Glutamatergic neuron (in vitro differentiated cells): Measurements from ENCODE around the gene HHATL. TPM values are rescaled to one million over a fixed set of nuclear protein-coding genes. Genes with fewer than 3 reads are reported as not detected.

Source experiments
- DNase-seq: peaks from one replicate; pipeline ENCODE4 v3.0.0; 2022
- H3K27ac Mint-ChIP-seq: one replicate; pipeline ENCODE4 v1.8.0; 2020; ENCODE audit warnings: mild to moderate bottlenecking, mixed read lengths, inconsistent platforms; ENCODE audit not compliant: unreplicated experiment
- H3K27me3 Mint-ChIP-seq: one replicate; pipeline ENCODE4 v1.8.0; 2020; ENCODE audit warnings: mild to moderate bottlenecking, moderate library complexity, mixed read lengths, inconsistent platforms; ENCODE audit not compliant: unreplicated experiment
- H3K36me3 Mint-ChIP-seq: one replicate; pipeline ENCODE4 v1.8.0; 2020; ENCODE audit warnings: mild to moderate bottlenecking, mixed read lengths, inconsistent platforms; ENCODE audit not compliant: unreplicated experiment
- H3K4me1 Mint-ChIP-seq: one replicate; pipeline ENCODE4 v1.8.0; 2020; ENCODE audit warnings: mild to moderate bottlenecking, low read depth, mixed read lengths, inconsistent platforms; ENCODE audit not compliant: unreplicated experiment
- H3K4me3 Mint-ChIP-seq: one replicate; pipeline ENCODE4 v1.8.0; 2020; ENCODE audit warnings: mild to moderate bottlenecking, mixed read lengths, inconsistent platforms; ENCODE audit not compliant: unreplicated experiment
- H3K9me3 Mint-ChIP-seq: one replicate; pipeline ENCODE4 v1.8.0; 2020; ENCODE audit warnings: mild to moderate bottlenecking, moderate library complexity, mixed read lengths, inconsistent platforms; ENCODE audit not compliant: unreplicated experiment
- total RNA-seq: library from RNA; stranded (reverse); fragmentation: NEBNext Ultra II Directional; extraction: Animal tissue kit (Norgen Biotek cat#: 25700); gene quantifications from one replicate; pipeline ENCODE4 v1.2.1, GENCODE V29; 2021; ENCODE audit not compliant: unreplicated experiment
- TF ChIP-seq, protein P1 (sequence below): fragments of 200-600 bp; sonication (generic); IDR thresholded peaks from one replicate; pipeline ENCODE4 v1.5.0; 2021; ENCODE audit not compliant: partially characterized antibody, unreplicated experiment

HHATL gene
- total RNA-seq, 1 donor from 2014 or later, result 7.6 TPM

DNA sequence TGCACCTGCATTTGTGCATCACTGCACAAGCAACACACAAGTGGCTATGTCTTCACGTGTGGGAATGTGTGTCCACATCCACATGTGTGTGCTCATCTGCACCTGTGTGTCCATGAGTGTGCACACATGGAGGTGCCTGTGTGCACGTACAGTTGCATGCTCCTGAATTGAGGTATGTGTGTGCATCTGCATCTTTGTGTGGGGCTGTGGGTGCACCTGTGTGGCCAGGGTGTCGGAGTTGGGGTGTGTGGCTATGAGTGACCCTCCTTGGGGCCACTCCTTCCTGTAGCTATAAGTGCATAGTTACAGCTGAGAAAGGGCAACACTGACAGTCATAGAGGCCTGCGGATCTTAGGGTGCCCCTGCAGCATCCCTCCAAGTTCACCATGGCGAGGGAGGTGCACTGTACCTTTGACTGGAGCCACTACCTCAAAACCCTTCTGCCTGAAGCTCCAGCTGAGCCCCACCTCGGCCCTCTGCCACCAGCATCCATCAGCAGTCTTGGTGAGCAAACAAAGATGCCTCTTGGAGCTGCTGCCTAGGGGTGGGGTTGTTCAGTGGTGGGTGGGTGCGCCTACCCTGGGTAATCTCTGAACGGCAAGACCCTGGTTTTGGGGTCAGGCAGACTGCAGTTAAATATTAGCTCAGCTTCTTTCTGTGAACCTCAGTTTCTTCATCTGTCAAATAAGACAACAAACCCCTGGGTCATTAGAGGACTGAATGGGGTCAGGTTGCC lies 5.2 kb upstream of the HHATL start:
- Mint-ChIP-seq H3K36me3 (no peaks in the 10 kb centered on the region), H3K4me1 (peaks cover 10% of the 10 kb centered on the region), H3K4me3 (no peak overlapping the region), H3K27me3 (peaks cover 5% of the 10 kb centered on the region), H3K9me3 (peaks cover 12% of the 10 kb centered on the region), H3K27ac (no peak overlapping the region)
- TF ChIP-seq, protein P1, sequence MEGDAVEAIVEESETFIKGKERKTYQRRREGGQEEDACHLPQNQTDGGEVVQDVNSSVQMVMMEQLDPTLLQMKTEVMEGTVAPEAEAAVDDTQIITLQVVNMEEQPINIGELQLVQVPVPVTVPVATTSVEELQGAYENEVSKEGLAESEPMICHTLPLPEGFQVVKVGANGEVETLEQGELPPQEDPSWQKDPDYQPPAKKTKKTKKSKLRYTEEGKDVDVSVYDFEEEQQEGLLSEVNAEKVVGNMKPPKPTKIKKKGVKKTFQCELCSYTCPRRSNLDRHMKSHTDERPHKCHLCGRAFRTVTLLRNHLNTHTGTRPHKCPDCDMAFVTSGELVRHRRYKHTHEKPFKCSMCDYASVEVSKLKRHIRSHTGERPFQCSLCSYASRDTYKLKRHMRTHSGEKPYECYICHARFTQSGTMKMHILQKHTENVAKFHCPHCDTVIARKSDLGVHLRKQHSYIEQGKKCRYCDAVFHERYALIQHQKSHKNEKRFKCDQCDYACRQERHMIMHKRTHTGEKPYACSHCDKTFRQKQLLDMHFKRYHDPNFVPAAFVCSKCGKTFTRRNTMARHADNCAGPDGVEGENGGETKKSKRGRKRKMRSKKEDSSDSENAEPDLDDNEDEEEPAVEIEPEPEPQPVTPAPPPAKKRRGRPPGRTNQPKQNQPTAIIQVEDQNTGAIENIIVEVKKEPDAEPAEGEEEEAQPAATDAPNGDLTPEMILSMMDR, result no peak
- DNase-seq, result no peak

DNA sequence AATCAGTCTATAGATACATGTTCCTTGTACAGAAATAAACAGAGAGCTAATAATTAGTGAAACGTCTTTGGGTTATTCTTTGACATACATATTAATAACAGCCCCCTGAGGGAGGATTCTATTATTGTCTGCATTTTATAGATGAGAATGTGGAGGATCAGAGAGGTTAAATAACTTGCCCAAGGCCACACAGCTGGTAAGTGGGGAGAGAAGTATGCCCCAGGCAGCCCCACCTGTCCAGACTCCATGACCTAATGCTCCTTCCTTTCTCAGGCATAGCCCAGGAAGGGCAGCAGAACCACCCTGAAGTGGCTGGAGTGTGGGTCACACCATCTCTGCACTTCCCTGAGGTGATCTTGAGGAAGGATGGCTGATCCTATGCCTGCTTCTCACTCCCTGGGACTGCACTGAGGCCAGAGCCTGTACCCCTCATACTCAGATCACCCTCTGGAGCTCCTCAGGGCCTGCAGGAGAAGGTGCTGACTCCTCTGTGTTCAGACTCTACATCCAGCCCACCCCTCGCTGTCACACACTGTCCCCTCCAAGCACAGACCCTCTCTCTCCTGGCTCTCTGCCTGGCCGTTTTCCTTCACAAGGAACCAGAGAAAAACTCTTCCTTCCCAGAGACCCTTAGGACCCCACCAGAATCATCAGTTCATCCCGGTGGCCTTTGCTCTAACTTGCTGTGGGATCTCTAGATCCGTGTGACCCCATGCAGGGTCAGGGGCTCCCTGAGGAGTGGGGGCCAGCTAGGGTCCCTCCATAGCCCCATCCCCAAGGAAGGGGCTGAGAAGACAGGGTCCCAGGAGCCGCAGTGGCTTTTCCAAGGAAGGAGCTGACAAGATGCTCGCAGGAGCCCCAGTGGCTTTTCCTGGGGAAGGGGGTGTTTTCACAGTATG lies 4.4 kb upstream of the HHATL start:
- H3K36me3 Mint-ChIP-seq, result no peaks in the 10 kb centered on the region
- H3K9me3 Mint-ChIP-seq, result peaks cover 12% of the 10 kb centered on the region
- no peak overlapping the region for H3K4me3 Mint-ChIP-seq
- H3K27me3 Mint-ChIP-seq, result peaks cover 5% of the 10 kb centered on the region
- TF ChIP-seq, protein P1, result no peak
- no peak for DNase-seq
- H3K27ac Mint-ChIP-seq, result no peak overlapping the region
- peaks cover 10% of the 10 kb centered on the region for H3K4me1 Mint-ChIP-seq

DNA sequence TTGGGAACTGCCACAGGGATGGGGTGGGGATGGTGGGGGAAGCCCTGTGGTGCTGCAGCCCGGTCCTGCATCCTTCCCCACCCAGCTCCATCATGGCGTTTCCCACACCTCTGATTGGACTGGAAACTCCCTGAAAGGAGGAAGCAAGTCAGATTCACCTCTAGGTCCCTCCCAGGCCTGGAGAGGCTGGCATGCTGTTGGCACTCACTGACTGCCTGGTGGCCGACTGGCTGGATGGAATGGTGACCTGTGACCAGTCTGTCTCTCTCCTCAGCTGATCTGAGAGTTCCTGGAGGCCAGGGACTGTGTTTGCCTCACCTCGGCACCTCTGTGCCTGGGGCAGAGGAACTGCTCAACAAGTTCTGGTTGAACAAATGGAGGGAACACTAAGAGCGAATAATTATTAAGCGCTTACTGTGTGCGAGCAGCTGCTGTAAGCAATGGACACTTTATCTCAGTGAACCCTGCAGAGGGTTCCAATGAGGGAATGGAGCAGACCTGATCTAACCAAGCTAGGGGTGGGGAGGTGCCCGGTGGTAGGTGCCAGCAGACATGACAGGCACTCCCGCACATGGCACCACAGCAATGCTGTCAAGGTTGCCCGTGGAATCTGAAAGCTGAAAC lies 3.5 kb upstream of the HHATL start:
- no peak for DNase-seq
- H3K9me3 Mint-ChIP-seq, result peaks cover 12% of the 10 kb centered on the region
- peaks cover 13% of the 10 kb centered on the region for H3K4me1 Mint-ChIP-seq
- no peaks in the 10 kb centered on the region for H3K36me3 Mint-ChIP-seq
- TF ChIP-seq, protein P1, result no peak
- no peak overlapping the region for H3K27ac Mint-ChIP-seq
- peaks cover 7% of the 10 kb centered on the region for H3K27me3 Mint-ChIP-seq
- H3K4me3 Mint-ChIP-seq, result no peak overlapping the region

DNA sequence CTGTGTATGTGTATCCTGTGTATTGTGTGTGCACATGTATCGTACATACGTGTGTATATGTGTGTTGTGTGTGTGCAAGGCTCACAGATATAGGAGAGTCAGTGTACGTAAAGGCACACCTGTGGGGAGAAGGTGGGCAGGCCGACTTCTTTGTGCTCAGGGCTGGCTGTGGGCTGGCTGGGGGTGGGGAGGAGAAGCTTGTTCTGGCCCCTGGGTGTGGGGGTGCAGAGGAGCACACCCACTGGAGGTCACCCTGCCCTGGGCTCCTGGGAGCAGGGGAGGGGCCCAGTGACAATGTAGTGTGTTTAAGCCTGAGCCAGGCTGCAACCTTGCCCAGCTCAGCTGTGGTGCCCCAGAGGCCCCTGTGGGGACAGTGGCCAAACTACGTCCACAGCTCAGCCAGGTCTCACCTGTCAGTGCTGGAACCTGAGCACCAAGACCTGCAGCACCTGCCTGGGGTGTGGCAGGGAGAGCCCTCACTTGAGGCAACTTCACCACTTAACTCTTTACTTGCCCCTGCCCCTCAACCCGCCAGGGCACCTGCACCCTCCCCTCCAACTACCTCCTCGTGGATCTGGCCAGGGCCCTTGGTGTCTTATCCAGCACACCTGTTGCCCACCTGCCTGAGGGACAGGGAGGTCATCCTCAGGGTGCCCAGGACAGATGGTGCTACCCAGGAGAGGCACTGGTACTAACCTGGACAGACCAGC lies 2.6 kb upstream of the HHATL start:
- Mint-ChIP-seq H3K27me3 (peaks cover 9% of the 10 kb centered on the region), H3K4me1 (peaks cover 14% of the 10 kb centered on the region), H3K9me3 (peaks cover 16% of the 10 kb centered on the region), H3K4me3 (no peak overlapping the region), H3K36me3 (no peaks in the 10 kb centered on the region), H3K27ac (no peak overlapping the region)
- no peak for DNase-seq
- TF ChIP-seq, protein P1, result no peak
